D341Med (cell line): ENCODE measurements around the gene IRX4.

ENCODE experiments used
- DNase-seq: peaks from one replicate; pipeline ENCODE4 v3.0.0; 2012; ENCODE audit warnings: low spot score

The IRX4 gene

DNA sequence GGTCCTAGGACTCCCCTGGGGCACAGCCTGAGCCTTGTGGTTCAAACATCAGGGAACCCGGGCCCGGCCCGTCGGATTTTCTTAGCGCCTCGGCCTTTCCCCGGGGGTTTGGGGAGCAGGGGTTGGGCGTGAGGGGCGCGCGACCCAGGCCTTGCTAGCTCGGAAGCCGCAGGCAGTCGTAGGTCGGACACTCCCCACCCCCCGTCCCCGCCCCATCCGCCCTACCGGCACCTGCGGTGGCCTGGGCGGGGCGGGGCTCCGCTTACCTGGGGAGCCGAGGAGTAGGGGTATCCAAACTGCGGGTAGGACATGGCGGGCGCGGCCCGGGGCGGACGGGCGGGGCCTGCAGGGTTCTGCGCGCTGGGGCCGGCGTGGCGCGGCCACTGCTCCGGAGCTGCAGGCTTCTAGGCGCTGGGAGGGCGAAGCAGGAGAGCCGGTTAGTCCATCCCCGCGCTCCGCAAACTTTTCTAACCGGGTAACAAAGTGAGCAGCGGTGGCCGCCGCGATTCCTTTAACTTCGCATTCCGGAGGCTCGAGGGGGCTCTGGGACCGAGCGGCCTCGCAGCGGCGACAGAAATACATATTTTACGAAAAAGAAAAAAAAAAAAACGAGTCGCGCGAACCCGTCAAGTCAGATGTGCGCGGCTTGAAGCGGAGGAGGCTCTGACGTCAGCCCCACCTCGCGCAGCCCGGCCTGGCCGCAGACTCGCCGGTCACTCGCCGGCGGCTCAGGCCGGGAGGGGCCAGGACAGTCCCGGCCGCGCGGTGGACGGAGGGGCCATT is at the start of gene IRX4:
Gene IRX4, minus strand, starts transcription at position 589 of the 783 bp plus-strand sequence. Its CDS starts 278 bp downstream, at position 311.
- peak; percentile 50 for DNase-seq

- DNase-seq: no peak
Measured at GRCh38 chr5:1931604-1932231, 49.0 kb upstream of the IRX4 start.

- DNase-seq: peak; percentile 53
Measured at GRCh38 chr5:1930880-1931603, 48.3 kb upstream of the IRX4 start.

- DNase-seq: peak; percentile 43
Measured at GRCh38 chr5:1930501-1930879, 47.8 kb upstream of the IRX4 start.

DNA sequence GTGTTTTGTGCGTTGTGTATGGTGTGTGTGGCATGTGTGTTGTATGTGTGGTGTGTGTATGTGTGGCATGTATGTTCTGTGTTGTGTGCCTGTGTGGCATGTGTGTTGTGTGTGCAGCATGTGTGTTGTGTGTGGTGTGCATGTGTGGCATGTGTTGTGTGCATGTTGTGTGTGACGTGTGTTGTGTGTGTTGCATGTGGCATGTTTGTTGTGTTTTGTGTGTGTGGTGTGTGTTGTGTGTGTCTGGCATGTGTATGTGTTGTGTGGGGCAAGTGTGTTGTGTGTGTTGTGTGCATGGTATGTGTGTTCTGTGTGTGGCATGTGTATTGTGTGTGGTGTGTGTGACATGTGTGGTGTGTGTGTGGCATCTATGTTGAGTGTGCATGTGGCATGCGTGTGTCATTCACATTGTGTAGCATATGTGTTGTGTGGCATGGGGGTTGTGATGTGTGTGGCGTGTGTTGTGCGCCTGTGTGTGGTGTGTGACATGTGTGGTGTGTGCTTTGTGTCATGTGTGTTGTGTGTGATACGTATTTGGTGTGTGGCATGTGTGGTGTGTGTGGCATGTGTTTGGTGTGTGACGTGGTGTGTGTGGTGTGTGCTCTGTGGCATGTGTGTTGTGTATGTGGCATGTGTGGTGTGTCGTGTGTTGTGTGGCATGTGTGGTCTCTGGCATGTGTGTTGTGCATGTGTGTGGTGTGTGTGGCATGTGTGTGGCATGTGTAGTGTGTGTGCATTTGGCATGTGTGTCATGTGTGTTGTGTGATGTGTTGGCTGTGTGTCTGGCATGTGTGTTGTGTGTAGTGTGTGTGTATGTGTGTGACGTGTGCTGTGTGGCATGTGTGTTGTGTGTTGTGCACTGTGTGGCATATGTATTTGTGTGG is 46.6 kb upstream of the IRX4 start:
- peak; percentile 6 for DNase-seq

- DNase-seq: no peak
Measured at GRCh38 chr5:1926471-1927341, 44.0 kb upstream of the IRX4 start.

DNA sequence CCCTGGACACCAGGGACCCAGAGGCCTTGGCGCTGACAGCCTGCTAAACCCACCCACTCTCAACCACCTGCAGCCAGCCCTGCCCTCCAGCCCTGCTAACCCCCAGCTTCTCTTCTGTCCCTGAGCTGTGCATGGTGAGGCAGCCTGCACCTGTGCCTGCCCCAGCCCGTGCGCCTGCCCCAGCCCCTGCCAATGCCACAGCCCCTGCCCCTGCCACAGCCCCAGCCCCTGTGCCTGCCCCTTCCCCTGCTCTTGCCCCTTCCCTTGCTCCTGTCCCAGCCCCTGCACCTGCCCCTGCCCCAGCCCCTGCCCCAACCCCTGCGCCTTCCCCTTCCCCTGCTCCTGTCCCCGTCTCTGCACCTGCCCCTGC is 43.3 kb upstream of the IRX4 start:
- DNase-seq: no peak

DNA sequence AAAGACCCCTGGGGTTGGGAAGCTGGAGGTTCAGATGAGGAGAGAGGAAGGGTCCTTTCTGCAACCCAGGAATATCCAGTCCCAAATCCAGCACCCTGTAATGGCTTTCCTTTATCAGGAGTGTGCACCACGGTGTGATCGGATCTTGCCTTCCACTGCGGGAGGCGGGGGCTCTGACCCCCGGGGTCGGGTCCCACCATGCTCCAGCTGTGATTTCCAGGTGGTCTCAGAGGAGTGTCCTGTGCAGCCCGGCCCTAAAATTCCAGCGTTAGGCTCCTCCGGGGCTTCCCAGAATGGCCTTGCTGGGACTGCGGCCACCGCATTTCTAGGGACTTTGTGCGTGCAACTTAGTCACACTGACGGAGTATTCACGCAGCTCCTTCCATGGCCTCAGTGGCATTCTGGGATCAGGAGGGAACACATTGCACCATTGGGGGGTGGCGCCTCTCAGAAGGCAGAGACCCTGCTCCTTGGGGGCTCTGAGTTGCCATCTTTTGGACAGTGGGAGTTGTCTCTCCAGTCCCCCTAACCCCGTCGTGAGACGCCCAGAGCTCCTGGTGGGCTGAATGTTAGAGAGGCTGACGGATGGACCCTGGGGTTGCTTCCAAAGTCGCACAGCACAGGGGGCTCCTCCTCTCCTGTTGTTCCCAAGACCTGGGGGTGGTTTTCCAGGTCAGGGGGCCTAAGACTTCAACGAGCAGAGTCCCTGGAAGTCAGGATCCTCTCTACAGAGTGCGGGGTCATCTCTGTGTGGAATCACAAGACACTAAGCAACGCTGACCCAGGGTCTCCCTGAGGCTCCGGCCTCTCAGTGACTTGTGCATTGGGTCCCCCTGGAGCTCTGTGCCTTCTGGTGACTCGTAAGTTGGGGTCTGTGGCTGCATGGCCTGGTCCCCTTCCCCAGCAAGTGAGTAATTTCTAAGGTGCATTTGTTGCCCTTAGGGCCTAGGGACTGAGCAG is 42.7 kb upstream of the IRX4 start:
- DNase-seq: no peak

DNA sequence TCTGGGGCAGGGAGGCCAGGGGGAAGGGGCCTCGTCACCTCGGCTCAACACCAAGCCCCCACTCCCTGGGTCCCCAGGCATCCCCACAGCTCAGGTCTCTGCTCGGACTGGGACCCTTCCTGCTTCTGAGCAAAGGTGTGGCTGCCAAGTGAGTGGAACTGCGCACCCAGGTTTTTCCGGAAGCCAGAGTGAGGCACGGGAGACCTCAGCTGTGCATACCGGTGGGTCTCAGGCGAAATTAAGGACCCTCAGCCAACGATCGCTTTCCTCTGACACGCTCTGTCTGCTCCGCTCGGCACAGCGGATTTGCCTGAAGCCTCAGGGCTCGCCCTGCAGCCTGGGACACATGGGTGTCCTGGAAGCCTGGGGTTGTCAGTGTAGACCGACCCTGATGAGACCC is 41.0 kb upstream of the IRX4 start:
- DNase-seq: no peak

GRCh38 chr5:1923341-1923740 is 40.6 kb upstream of the IRX4 start:
- no peak for DNase-seq

DNA sequence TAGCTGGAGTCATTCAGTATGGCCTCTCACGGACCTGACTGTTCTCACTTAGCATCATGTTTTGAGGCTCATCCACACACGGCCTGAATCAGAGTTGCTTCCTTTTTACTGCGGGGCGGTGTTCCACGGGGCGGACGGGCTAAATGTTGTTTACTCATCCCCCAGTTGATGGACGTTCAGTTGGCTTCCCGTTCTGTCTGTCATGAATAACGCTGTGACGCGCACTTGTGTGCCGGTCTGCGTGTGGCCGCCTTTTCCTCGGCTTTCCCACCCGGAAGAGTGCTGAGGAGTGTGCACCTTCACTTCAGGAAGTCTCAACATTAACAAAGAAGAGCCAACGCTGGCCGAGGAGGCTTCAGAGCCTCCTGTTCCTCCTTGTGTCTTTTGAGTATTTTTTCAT is 39.0 kb upstream of the IRX4 start:
- DNase-seq: no peak

DNA sequence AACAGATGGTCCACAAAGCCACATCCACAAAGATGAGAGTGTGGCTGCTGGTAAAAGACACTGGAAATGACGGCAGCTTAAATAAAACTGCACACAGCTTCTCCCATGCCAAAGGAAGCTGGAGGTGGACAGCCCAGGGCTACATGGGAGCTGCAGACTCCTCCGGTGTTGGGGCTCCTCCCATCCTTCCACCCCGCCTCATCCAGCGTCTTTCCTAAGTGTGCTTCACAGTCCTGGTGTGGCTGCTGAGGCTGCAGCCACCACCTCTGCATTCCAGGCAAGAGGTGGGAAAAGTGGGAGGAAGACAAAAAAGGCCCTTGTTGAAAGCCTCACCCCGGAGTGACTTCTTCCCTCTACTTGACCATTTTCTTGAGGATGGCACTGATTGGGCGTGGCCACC is 37.0 kb upstream of the IRX4 start:
- DNase-seq: no peak

DNA sequence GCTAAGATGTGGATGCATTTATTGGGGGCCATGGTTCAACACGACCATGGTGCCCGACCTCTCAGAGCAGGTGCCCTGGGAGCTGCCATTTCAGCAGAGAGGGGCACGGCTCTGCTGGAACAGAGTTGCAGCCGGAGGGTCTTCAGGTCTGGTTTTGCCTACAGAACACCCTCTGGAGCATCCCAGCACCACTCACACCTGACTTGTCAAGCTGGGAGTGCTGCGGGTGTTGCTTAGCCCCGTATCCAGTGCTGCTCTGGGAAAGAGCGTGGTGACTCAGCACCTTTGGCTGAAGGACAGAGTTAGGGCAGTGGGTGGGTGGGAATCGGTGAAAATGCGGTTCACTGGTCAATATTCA is 36.5 kb upstream of the IRX4 start:
- DNase-seq: no peak

- DNase-seq: no peak
Measured at GRCh38 chr5:1918488-1919208, 35.9 kb upstream of the IRX4 start.

- DNase-seq: no peak
Measured at GRCh38 chr5:1917830-1918487, 35.2 kb upstream of the IRX4 start.

DNA sequence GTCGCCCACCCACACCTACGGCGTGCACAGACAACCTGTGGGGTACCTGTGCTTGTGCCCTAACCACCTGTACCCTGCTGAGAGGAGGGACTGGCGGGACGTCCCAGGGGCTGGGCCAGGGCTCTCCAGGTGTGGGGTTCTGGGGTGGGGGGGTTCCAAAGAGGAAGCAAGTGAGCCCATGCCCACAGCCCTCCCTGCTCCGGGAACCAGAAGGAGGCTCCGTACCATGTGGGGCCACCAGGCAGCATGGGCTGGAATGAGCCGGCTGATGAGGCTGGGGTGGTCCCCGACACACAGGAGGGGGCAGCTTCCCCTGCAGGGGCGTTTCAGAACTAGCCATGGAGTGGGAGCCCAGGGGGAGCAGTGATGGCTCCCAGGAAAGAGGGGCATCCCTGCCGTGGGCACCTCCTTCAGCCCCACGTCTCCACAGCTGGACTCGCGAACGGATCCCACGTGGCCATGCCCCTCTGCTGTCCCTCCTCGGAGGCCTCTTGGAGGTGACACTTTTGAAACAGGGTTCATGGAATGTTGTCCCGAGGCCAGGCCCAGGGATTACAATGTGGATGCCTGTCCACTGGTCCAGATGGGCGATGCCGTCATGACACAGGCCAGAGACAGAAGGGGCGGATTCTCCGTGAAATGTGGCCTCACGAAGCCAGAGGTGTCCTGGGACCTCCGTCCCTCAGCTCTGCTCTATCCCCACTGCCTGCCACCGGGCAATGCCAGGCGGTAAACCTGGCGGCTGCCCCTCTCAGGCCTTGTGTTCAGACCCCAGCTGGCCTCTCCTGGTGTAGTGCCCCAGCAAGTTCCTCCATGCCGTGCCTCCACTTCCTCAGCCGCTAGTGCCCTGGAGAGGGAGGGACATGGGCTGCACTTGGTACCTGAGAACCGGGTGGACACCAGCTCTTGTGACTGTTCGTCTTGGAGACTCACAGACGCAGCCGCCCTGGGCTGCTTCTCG is 33.6 kb upstream of the IRX4 start:
- no peak for DNase-seq

- no peak for DNase-seq
Measured at GRCh38 chr5:1915316-1915715, 32.6 kb upstream of the IRX4 start.

DNA sequence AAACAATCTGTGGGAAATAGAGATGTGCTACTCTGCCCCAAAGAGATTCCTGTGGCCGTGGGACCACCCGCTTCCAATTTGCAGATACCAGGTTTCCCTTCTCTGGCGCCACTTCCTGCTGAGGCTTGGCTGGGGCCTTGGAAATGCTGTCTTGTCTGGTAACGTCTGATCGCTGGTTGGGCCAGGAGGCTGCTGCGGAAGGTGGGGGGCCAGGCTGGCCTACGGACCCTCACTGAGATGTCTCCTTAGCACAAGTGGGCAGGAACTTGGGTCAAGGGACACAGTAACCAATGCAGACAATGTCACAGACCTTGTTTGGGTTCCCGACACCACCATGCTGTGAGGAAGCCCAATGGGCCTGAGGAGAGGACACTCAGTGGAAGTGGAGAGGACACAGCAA is 31.7 kb upstream of the IRX4 start:
- DNase-seq: no peak
